Activated T-cell treated with anti-CD3 and anti-CD28 coated beads for 1 hour (primary cell): ENCODE measurements around the gene ZBTB34.

Source experiments
- DNase-seq: peaks from one replicate; pipeline ENCODE4 v3.0.0-alpha.2; 2020; ENCODE audit warnings: low read depth

ZBTB34 gene

DNA sequence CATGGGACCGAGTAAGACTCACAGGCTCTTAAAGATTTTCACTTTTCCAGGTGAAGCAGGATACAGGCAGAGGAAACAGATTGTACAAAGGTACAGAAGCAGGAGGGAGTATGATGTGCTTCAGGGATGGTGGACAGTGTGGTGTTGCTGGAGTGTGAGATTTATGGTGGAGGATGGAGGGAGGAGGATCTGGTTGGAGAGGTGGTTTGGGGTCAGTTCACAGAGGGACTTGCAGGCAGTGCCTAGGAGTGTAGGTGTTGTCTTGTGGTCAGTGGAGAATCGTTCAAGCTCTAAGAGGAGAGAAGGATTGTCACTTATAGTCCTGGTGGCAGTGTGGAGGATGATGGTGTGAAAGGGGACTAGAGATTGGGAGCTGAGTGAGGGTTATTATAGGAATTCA lies 65.9 kb downstream of the ZBTB34 start:
- DNase-seq = no peak

DNA sequence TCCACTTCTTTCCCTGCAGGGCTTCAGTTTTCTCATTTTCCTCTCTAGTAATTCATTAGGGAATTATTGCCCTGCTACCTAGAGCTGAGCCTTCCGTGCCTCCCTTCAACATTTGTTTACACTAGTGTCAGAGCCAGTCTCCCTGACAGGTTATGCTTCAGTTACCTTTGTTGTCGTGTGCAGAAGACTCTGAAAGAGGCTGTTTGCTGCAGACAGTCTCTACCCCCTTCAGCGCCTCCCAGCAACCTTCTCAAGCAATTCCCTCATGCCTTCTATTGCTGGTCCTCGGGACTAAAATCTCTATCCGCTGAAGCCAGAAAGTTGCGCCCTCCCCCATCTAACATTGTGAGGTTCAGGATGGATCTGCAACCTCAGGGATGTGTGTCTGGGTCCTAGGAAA lies 67.0 kb downstream of the ZBTB34 start:
- DNase-seq = no peak

DNA sequence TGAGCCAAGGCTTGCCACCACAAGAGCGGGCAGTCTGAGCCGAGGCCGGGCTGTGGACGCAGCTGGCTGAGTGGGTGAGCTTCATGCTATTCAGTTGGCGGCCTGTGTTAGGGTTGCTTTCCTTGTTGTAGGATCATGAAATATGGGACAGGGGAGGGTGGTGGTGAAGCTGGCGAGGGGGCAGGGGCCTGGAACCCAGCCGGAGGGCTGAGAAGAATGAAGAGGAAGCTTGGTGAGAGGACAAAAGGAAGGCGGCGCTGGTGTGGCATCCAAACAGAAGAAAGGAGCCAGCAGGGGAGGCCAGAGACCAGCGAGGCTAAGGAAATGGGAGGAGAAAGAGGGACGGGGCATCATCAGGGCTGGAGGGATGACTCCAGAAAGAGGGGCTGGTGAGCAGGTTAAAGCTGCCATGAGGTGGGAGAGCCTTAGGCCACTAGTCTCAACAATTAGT lies 72.5 kb downstream of the ZBTB34 start:
- no peak for DNase-seq

DNA sequence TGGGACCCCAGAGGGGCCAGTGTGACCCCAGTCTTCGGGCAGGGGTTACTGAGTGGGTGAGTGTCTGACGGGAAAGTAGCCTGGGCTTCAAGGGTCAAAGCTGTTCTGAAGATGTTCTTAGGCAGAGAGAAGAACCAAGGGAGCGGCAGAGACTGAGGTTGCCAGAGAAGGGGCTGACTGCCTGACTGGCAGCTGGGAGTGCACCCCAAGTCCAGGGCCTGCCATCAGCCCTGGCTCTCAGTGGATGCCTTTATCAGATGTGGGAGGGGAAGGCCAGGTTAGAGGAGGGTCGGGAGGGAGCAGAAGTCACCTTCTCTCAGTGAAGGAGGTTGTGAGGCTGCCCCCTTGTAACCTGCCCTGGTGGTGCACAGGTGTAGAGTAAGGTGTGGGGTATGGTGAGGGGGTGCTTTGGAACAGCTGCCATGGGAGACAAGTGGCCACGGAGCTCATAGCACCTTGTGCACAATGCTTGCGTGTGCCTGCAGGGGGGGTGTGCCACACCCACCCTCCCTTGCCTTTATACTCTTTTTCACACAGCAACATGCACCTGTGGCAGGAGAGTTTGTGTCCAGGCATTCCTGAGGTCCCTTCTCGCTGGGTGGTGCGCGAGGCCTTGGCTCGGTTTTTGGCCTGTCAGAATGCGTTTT lies 73.0 kb downstream of the ZBTB34 start:
- no peak for DNase-seq

DNA sequence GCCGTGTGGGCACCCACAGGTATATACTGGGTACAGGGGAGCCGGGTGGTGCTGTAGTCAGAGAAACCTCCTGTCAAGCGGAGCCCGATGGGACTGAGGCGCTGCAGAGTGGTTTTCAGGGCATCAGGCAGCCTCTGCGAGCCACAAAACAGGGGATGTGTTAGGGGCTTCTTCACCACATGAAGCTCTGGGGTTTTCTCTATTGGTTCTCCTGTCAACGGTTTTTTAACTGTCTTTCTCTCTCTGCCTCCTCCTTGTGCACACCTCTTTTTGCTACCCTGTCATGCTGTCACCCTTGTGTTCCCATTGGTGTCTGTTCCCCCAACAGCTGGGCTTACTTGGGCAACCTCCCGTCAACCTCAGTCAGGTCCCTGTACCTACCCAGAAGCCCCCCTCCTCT lies 74.0 kb downstream of the ZBTB34 start:
- no peak for DNase-seq
